ENCODE measurements around the gene ADAM8.

Gene ADAM8

DNA sequence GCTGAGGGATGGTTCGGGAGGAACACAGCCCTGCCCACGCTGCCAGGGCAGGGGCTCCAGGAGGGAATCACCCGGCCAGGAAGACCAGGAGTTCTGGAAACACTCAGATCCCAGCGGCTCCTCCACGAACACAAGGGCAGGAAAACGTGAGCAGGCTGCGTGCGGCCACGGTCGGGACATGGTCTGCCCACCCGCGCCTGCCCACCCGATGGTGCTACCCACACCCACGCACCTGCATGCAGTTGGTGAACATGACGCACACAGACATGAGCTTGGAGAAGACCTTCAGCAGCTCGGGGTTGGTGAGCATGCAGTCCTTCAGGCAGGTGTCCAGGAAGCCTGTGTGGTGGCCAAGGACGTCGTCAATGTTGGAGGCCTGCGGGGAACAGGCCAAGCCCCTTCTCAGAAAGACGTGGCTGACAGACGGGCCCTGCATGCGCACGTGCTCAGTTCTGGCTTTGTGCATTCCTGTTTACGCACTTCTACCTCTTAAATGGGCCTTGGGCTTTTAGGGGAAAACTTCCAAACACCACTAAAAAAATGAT, 6.2 kb upstream of the ADAM8 start:
- no peak for DNase-seq (ENCODE audit: low read depth in 2 of 3, low spot score in 1 of 3)

DNA sequence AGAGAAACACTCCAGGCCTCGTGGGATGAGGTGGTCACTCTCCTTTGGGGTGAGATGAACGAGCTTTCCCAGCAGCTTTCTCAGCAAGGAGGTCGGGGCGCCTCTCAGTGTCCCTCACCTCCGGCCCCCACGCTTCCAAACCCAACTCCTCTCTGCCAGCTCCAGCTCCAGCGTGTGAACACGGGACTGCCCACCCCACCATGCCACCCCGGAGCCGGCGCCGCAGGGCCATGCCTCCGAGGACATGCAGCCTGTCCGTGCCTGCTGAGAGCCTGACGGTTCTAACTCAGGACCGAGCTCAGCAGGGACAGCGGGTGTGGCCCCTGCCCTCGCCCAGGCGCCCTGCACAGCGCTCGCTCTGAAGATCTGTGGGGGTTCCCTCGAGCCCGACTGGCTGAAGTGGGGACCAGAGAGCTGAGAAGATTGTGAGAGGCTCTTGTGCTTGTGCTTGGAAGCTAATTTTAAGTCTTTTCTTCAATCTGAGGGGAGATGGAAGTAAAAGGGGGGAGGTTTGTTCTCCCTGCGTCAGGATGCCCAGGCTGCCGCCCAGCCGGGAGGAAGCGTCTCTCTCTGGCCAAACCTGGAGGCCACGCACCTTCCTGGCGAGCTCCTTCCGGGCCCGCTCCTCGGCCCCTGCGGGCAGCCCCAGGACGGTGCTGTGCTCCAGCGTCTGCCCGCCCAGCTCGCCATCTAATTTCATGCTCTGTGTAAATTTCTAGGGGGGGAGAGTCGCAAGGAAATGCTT, 5.1 kb upstream of the ADAM8 start:
- DNase-seq (ENCODE audit: low read depth in 2 of 3, low spot score in 1 of 3), result no peak

DNA sequence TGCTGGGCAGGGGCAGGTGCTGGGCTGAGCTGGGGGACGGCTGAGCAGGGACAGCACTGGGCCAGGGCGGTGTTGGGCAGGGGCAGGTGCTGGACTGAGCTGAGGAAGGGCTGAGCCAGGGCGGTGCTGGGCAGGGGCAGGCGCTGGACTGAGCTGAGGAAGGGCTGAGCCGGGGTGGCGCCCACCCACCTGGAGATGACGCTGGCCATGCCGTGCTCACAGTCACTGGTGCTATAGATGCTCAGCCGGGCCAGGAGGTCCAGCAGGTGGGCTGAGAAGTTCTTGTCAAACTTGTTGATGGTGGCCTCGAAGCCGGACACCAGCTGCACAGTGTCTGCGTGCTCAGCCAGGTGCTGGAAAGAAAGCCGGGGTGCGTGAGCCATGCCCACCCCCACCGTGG, 4.4 kb upstream of the ADAM8 start:
- DNase-seq (ENCODE audit: low read depth in 2 of 3, low spot score in 1 of 3), result no peak

DNA sequence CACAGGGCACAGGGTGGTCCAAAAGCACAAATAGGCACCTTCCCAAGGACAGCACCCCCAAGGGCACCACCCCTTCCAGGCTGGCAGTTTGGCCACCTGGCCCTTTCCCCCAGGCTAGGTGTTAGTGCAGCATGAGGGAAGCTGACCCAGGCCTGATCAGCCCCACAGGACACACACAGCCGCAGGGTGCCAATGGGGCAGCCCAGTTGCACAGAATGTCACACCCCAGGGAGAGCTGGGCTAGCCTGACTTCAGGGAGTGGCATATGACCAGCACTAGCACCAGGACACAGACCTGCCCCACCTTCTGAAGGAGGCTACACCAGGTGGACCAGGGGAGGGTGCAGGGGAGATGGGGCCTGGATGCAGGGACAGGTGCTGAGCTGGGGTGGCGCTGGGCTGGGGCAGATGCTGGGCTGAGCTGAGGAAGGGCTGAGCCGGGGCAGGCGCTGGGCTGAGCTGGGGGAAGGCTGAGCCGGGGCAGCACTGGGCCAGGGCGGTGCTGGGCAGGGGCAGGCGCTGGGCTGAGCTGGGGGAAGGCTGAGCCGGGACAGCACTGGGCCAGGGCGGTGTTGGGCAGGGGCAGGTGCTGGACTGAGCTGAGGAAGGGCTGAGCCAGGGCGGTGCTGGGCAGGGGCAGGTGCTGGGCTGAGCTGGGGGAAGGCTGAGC, 3.9 kb upstream of the ADAM8 start:
- no peak for DNase-seq (ENCODE audit: low read depth in 2 of 3, low spot score in 1 of 3)

DNA sequence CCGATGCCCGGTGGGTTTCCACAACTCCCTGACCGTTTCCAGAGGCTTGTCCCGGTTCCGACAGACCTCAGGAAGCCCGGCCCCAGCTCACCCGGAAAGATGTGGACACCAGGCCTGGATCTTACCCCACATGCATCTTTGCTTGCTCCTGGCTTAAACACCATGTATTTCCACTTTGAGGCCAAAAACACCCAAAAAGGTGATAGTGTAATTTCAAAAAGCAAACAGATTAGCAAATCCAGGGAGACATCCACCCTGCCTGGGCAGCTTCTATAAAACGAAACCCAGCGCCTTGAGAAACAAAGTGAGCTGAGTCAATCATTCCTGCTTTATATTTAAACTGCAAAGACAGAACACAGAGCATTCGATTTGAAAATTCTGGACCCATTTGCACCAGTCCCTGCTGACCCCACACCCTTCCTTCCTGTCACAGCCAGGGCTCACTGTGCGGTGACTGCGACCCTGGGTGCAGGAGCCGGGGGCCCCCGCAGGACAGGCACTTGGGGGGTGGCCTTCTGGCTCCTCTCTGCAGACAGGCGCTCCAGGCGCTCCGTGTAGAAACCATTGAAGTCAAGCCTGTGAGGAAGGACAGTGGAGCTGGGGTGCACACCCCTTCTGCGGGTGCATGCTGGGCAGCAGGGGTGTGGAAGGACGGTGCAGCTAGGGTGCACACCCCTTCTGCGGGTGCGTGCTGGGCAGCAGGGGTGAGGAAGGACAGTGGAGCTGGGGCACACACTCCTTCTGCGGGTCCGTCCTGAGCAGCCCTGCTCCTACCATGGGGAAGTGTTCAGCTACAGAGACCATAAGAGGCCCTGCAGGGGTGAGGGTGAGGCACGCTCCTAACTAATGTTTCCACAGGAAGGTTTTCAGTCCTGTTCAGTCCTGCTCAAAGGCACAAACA, 2.9 kb upstream of the ADAM8 start:
- no peak for DNase-seq (ENCODE audit: low read depth in 2 of 3, low spot score in 1 of 3)

DNA sequence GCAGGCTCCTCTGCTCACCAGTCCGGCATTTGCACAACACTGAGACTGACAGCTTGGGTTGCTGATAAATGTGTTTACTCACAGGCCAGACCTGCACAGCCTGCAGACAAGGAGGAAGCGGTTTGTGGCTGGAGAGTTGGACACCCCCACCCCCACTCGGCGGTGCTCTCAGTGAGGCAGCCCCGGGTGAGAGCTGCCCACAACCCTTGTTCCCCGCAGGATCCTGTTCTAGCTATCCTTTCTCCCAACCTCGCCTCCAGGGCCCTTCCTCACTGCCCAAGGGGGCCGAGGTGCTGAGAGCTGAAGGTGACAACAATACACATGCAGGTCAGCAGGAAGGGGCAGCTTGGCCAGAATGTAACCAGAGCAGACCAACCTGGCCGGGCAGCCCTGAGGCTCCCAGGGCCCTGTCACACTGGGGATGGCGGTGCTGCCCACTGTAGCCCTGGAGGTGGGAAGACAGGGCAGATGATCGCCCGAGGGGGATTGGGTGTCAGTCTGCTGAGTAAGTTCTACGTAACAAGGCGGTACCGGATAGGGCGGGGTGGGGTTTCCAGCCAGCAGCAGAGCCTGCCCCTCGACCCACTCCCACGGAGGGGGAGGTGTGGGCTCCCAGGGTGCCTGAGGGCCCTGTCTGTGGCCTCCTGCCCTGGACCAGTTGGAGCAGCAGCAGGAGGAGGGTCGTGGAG, 2.1 kb upstream of the ADAM8 start:
- peak in 1 of 3 donors; percentile 45 for DNase-seq (ENCODE audit: low read depth in 2 of 3, low spot score in 1 of 3)

DNA sequence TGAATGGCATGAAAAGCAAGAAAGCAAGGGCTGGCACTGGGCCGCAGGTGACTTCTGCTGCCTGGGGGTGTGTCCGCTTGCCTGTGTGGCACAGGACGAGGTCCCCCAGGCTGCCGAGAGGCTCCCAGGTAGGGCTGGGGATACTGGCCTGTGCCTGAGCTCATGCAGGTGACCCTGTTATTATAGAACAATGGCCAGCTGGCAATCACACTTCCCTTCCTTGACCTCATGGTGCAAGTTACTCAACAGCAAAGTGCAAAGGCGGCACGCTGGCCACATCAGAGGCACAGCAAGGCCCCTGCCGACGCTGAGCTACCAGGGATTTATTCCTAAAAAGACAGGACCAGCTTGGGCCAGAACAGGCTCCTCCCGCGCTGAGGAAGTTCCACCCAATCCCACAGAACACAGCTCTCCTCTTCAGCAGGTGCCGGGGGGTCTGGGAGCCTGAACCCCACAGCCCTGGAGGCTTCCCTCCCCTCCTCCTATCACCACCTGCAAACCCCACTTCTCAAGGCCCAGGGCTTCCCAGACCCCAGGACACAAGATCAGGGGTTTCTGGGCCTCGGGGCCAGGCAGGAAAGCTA, 1.4 kb upstream of the ADAM8 start:
- no peak for DNase-seq (ENCODE audit: low read depth in 2 of 3, low spot score in 1 of 3)

DNA sequence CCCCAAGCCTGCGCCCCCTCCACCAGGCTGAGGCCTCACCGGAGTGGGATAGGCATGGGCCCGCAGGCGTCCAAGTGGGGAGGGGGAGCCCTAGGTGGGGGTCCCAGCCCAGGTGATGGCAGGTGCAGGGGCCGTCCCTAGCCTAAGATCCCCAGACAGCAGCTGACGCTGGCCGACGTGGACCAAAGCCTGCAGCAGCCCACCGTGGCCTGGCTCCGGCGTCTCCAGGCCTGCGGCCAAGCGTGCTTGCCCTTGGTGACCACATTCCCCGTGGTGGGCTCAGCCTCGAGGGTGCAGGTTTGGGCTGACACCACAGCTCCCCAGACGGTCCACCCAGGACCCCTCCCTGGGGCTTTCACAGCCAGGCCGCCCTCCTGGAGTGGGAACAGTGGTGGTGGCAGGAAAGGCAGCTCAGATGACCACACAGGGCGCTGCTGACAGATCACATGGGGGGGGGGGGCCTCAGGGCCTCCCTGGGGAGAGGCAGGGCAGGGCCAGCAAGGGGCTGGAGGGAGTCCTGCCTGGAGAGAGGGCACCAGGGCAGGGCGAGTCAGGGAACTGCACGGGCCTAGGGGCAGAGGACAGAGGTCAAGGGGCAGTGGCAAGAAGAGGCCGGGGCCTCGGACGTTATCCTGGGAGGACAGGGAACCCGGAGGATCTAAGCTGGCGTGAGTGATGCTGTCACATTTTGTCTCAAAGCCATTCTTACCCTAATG, 767 bp upstream of the ADAM8 start:
- DNase-seq (ENCODE audit: low read depth in 2 of 3, low spot score in 1 of 3), result no peak

DNA sequence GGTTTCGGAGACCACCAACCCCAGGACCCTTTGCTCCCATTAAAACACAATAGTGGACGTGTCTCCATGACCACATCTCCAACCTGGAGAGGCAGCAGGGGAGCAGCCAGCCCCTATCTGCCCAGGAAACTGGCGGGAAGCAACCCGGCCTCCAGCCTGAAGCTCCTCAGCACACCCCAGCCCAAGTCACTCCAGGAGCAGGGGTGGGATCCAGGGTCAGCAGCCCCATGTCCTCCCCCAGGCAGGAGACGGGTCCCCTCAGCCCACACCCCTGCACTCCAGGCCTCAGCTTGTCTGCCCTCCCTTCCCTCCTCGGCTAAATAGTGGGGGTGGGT, 601 bp downstream of the ADAM8 start:
- DNase-seq (ENCODE audit: low read depth in 2 of 3, low spot score in 1 of 3), result no peak

DNA sequence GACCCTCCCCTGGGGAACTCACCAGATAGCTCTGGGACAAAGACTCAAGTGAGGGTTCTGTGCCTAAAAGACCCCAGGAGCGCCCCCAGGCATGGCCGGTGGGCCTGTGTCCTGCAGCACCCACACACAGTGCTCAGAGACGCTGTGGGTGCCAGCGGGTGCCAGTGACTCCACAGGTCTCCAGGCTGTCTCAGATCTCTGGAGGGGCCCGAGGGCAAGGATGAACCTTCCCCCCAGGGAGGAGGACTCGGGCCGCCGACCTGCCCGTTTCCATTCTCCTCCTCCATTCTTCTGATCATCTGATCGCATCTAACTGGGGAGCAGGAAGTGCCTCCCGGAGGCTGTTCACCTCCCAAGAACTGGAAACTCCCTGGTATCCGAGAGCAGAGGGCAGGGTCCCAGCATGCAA, 980 bp downstream of the ADAM8 start:
- peak in 1 of 3 donors; percentile 41 for DNase-seq (ENCODE audit: low read depth in 2 of 3, low spot score in 1 of 3)

DNA sequence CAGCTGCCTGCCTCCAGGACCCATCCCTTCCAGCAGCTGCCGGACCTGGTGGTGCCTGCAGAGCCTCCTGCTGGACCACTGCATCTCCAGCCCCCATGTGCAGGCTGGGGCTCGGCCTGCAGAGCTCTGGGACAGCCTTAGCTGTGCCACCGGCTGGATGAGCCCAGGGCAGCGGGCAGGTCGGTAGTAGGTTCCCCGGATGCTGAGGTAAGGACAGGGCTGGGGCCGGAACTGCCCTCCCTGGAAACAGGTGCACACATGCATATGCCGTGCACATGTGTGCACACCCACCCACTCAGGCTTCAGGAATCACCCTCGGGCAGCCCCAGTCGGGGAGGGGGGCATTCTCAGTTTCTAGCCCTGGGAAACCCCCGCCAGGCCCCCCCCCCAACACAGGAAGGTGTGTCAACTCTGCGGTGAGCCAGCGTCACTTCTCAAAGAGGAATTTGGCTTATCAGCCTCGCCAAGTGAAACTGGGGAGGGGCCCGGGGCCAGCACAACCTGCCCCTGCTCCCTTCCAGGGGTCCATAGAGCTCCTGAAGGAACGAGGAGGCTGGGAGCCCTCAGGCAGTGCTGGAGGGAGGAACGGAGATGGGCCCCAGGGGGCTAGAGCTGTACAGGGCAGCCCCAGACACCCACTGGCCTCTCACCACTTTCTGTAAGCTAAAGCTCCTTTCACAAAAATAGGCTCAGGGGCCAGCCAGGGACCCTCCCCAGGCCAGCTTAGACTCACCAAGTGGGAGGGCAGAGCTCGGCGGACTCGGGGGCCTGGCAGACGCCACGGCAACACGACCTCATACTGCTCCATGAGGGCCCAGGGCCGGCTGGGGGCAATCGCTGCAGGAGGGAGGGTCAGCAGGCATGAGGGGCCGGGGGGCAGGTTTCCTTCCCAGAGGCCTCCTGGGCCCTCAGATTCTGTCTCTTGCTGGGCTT, 1.7 kb downstream of the ADAM8 start:
- DNase-seq (ENCODE audit: low read depth in 2 of 3, low spot score in 1 of 3), result peak; percentile 68 to 80 (median 77)

DNA sequence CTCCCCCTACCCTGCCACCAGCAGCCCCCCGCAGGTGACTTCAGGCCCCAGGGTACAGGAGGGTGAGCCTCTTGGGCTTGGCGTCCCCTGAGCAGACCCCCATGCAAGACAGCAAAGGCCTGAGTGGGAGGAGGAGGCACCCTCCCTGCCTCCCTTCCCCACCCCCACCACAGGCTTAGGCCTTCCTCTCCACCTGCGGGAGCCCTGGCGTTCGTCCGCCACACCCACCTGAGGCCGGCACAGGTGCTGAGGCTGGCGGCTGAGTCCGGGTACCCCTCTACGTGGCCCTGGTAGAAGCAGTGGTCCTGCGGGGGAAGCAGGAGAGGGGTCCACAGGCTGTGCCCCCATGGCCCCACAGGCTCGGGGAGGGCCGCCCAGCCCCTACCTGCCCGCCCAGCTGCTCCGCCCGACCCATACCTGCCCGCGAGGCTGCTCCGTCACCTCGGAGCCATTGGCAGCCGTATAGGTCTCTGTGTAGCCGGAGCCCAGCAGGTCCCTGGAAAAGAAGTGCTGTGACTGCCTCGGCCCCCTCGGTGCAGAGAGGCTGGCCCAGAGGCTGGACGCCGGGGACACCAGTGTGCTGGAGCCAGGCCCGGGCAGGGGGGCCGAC, 3.0 kb downstream of the ADAM8 start:
- no peak for DNase-seq (ENCODE audit: low read depth in 2 of 3, low spot score in 1 of 3)

DNA sequence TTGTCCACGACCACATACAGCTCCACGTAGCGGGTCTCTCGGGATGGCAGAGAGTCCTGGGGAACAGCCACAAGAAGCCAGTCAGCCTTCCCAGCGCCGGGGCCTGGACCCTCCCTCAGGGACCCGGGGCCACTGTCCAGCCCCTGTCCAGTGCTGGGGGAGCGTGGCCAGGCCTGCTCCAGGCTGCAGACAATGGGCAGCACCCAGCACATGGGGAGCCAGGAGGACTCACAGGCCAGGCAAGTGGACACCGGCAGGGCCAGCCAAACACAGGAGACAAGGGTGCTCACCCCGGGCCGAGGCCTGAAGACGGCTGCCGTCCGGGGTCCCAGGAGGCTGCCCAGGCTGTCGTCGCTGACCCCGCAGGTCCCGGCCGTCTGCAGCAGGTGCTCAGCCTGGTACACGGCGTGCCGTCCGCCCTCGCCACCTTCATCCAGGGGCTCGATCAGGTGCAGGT, 3.7 kb downstream of the ADAM8 start:
- no peak for DNase-seq (ENCODE audit: low read depth in 2 of 3, low spot score in 1 of 3)

DNA sequence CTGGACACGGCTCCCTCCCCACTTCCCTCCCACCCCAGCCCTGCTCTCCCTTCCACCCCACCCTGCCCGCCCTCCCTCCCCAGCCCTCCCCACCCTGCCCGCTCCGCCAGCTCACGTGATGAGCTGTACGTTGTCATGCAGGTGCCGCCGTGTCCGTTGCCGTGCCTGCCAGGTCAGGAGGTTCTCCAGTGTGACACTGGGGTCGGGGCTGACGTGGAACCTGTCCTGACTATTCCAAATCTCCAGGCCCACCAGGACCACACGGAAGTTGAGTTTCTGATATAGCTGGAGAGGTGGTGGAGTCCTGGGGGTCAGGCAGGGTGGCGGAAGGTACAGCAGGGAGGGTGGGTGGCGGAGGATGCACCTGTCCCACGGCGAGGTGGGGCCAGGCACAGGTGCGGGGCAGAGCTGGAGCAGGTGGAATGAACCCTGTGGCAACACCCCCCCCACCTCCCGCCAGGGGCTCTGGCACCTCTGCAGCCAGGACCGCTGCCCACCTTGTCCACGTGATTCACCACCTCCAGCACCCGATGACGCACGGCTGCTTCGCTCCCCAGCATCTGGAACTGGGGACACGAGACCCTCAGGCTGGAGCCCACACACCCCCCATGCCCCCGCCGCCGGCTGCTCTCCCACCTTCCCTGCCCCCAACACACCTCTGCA, 4.2 kb downstream of the ADAM8 start:
- DNase-seq (ENCODE audit: low read depth in 2 of 3, low spot score in 1 of 3), result no peak

DNA sequence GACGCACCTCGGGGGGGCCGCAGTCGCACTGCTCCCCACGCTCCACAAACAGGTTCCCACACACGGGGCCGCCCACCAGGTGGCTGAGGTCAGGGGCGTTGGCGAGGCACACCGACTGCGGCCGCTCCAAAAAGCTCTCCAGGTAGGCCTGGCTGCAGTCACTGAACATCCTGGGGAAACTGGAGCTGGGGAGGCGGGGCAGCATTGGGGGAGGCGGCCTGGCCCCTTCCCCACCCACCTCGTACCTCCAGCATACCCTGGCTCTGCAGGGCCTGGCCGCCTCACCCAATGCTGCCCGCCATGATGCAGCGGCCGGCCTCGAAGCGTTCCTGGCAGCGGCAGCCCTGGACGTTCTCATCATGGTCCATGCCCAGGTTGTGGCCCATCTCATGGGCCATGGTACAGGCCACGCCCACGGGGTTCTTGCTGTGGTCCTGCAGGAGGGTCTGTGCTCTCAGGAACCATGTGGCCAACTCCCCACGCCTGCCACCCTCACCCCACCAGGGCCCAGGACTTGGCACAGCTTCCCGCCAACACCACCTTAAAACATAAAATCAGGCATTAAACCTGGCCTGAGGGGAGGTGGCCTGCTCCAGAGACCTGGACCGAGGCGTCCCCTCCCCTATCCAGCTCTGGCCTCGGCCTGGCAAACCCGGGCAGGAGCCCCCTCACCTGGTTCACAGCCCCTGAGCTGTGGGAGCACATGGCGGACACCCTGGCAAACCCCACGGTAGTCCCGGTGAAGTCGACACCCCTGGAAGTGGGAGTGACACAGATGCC, 5.0 kb downstream of the ADAM8 start:
- DNase-seq (ENCODE audit: low read depth in 2 of 3, low spot score in 1 of 3), result no peak

DNA sequence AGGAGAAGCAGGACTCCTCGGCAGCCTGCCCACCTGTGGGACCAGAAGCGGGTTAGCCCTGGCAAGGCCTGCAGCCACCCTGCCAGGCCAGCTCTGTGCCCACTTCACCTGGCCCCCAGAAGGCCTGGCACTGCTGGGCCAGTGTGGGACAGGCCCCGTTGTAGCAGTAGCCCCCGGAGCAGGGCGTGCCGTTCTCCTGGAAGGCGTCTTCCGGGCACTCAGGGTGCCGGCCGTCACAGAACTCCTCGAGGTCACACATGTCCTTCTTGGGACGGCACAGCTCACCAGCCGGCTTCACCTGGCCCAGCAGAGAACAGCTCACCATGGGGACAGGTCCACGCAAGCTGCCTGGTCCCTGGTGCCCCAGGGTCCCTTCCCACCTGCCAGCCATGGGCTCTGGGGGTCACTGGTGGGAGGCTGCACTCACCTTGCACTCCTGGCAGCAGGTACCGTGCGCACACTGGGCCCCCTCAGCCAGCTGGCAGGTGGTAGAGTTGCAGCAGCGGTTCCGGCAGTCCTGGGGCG, 5.8 kb downstream of the ADAM8 start:
- no peak for DNase-seq (ENCODE audit: low read depth in 2 of 3, low spot score in 1 of 3)

DNA sequence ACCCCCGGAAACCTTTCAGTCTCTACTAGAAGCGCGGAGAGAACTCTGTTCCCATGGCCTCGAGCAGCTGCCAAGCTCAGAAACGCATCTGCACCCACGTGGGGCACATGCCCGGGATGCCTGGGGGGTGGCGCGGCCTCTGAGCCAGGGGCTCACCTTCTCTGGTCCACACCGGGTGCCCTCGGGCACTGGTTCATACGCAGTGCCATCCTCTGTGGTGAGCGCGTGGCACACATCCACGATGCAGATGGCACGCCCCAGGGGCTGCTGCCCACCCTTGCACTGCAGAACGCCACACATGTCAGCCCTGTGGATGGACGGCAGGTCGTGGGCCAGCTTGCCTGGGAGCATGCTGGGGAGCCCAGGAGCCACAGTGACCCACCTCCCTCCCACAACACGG, 6.5 kb downstream of the ADAM8 start:
- DNase-seq (ENCODE audit: low read depth in 2 of 3, low spot score in 1 of 3), result no peak

Measured in stimulated activated CD4-positive, alpha-beta T cell treated with anti-CD3 and anti-CD28 coated beads, Interleukin-12 subunit alpha, Interleukin-12 subunit beta, amount 100 ng/mL, for 48 hours (primary cell).